HG02973 (cell line): ENCODE data around the gene RANBP10.
"Not testable (repeated sequence)": the region's sequence is repeated elsewhere in the genome, so short reads cannot be mapped to it uniquely, and the experiment has no call there.

Experiments used
- ATAC-seq: cut with Tn5 transposase; IDR thresholded peaks from one replicate; pipeline ENCODE4 v1.9.1; 2021; ENCODE audit warnings: moderate library complexity; ENCODE audit not compliant: unreplicated experiment

Gene RANBP10

DNA sequence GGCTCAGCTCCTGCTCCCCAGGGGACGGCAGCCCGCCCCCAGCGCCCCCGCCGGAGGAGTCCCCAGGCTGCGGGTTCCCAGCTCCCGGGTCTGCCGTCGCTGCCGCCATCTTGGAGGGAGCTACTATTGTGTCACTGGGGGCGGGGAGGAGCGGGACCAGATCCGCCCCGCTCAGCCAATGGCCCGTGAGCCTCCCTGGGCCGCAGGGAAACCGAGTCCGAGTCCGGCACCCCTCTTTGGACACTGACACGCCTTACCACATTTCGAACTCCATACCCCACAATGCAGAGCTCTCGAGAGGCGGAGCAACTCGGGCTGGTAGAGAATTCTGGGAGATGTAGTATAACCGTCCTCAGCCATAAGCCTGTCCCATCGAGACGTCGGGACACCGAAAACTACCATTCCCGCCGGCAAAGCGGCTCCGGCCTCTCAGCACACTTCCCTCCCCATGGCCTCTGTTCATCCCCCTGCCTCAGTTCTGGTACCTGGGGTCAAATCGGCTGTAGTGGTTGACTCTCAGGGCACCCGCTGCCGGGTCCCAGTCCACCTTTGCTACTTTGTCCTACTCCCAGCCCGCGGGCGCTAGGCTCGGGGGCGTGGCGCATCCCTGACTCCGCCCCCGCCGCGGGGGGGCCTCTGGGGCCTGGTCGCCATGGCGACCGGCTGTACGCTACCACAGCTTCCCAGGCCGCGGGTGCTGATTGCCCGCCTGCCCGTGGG lies at the start of gene RANBP10, which contains the start of gene TSNAXIP1:
Gene RANBP10, minus strand, starts transcription at position 133 of the 720 bp plus-strand sequence. Its CDS starts 24 bp downstream, at position 109.
Gene TSNAXIP1, plus strand, starts transcription at position 462 of the 720 bp plus-strand sequence. CDS start 261 bp downstream, outside the sequence.
- peak; percentile 85 for ATAC-seq

- no peak for ATAC-seq
These were observed 49.4 kb upstream of the RANBP10 start for GRCh38 chr16:67855789-67856188.

GRCh38 chr16:67853670-67854069 lies 47.3 kb upstream of the RANBP10 start:
- no peak for ATAC-seq

DNA sequence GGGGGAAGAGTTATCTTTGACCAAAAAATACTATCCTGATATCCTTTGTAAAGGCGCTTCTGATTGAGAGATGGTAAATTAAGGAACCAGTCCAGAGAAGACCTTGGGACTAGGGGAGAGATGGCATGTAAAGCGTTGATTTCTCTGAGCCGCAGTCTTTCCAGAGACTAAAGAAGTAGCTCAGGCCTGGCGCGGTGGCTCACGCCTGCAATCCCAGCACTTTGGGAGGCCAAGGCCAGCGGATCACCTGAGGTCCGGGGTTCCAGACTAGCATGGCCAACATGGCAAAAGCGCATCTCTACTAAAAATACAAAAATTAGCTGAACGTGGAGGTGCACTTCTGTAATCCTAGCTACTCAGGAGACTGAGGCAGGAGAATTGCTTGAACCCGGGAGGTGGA lies 41.8 kb upstream of the RANBP10 start:
- no peak for ATAC-seq

DNA sequence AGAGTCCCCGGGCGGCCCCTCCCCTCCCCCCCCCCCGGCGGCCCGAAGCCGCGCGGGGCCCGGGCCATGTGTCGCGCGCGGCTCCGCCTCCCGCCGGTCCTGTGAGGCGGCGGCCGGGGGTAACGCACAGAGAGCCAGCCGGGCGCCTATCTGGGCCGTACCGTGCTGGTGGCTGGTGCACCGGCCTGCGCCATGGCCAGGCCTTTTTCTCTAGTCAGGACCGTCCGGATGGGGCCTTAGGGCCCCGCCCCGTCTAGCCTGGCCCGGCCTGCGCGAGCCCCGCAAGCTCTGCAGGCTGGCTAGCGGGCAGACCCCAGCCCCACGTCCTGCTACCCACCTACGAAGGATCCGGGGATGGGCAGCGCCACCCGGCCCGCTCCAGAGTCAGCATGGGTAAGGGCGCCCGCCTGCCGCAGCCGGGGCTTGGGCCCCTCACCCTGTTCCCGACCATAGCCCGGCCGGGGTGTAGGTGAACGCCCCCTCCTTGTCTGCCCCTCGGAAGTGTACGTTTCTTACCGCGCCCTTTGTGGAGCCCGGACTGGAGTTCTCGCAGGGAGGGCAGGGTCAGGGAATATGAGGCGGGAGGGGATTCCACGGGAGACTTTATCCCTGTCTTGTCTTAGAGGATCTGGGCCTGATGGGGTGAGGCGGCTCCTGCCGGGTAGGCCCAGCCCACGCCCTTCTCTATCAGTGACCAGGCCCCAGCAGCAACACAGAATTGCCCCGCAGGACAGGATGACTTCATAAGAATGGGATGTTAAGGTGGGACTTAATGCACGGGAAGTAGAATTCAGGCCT lies 40.9 kb upstream of the RANBP10 start, which contains the start of gene CENPT:
Gene CENPT, minus strand, starts transcription at position 630 of the 798 bp plus-strand sequence. CDS start 13,834 bp downstream, outside the sequence.
- peak; percentile 35 for ATAC-seq

DNA sequence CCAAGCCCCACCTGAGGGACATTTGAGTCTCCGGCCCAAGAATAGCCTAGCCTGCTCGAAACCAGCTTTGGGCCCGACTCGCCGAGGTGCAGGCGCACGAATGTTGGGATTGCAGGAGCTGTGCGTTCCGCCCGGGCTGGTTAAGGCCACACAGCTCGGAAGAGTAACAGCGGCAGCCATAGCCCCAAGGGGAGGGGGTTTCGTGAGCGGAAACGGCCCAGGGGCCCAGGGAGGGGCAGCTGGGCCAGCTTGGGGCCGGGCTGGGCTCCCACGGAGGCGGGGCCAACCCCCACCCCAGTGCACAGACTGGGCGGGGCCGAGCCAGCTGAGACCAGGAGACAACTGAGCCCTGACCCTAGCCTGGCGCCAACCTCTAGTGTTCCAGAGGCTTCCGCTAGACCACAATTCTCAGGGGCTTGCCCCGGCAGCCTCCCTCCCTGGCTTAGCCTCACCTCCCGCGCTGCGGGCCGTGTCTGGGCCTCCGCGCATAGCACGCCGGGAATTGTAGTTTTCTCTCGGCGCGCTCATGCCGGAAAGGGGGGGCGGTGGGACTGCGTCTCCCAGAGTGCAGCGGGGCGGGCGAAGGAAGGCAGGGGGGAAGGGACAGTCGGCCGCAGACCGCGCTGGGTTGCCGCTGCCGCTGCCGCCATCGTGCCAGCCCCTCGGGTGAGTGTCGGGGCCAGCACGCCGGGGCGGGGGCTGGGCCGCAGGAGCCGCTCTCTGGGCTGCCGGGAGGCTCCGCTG lies 40.1 kb upstream of the RANBP10 start, which contains the start of gene NUTF2:
Gene NUTF2, plus strand, starts transcription at position 614 of the 744 bp plus-strand sequence. CDS start 18,198 bp downstream, outside the sequence.
- peak; percentile 49 for ATAC-seq

- ATAC-seq: no peak
These were observed 39.6 kb upstream of the RANBP10 start for GRCh38 chr16:67846063-67846319.

DNA sequence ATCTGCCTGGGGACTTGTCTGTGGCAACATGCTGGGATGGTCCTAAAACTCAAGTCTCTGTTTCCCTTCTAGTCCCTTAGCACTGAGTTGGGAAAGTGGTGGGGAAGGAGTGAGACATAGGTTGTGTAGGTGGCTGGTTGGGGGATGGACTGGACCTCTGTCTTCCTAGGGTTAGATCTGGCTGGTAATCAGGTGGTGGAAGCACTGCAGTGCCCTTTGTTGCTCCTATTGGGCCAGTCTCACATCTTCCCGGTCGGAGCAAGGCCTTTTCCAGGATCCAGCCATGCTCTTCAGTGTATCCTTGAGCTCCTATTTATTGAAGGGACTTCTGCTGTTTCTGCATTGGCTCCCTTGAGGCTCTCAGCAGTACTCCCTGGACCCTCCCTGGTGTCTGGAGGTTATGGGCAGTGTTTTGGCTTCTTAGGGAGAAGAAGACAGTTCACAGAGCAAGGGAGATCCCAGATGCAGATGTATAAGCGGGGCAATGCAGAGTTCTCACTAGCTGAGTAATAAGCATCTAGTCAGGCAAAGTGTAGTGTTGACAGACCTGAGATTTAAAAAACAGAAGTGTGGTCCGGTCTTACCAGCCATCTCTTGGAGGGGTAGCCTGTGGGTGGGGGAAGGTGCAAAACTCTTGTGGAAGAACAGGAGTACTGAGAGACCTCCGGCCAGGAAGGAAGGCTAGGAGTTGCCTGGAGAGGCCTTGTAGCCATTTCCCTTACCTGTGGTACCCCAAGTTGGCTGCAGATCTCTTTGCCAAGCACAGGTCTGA lies 39.1 kb upstream of the RANBP10 start:
- ATAC-seq: no peak

- no peak for ATAC-seq
These were observed 38.1 kb upstream of the RANBP10 start for GRCh38 chr16:67844497-67844896.

DNA sequence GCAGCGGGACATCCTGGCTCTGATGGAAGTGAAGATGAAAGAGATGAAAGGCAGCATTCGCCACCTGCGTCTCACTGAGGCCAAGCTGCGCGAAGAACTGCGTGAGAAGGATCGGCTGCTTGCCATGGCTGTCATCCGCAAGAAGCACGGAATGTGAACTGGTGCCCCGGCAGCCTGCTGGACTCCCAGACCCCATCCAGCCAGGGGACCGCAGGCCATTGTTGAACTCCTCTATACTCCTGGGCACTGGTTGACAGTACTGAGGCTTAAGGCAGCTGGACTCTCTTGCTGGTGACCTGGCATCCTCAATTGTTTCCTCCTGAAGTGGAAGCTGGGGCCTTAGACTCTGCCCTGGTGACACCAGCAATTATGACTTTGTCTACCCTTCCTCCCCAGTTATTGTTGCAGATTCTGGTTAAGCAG lies 37.0 kb upstream of the RANBP10 start:
- ATAC-seq: no peak

GRCh38 chr16:67842509-67843342 lies 36.4 kb upstream of the RANBP10 start:
- peak; percentile 0 for ATAC-seq

DNA sequence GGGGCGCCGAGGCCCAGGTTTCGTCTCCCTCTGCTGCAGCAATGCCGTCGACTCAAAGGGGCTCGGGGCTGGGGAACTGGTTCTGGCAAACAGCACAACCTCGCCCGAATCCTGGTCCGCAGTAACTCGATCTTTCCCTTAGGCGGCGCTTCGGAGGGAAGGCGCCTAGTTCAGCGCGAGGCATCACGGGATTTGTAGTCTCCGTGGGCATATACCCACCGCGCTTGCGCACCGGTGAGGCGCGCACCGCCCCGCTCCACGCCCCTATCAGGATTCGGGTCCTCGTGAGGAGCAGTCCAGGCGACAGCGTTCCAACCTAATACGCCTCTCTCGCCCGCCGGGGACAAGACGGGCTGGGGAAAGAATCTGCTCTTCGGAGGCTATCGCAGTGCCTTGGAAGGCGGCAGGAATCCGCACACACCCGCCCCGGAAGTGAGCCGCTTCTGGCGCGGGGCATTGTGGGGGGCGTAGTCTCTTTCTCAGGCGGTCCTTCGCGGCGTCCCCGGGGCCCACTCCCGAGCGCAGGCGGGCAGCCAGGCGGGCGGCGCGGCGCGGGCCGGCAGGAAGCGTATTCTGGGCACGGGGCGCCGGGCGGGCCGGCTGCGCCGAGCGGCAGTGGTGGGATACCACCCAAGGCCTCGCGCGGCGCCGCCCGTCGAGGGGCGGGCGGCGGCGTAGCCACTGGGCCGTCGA lies 35.6 kb upstream of the RANBP10 start, which contains the start of gene THAP11:
Gene THAP11, plus strand, starts transcription at position 505 of the 693 bp plus-strand sequence. CDS start 235 bp downstream, outside the sequence.
- peak; percentile 41 for ATAC-seq

GRCh38 chr16:67841198-67841815 lies 34.9 kb upstream of the RANBP10 start:
- no peak for ATAC-seq

DNA sequence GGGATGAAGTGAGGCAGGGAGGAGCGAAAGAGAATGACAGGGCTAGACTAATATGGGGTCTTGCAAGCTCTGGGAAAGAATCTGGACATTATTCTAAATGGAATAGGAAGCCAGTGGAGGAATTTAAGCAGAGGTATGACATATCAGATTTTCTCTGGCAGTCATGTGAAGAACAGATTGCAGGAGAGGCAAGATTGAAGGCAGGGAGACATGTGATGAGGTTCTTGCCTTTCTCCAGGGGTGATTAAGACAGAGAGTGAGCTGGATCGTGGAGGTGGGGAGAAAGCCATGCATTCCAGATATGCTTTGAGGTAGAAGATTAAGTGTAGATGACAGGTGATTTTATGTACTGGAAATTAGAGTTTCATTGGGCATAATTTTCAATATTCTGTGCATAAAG lies 31.5 kb upstream of the RANBP10 start:
- ATAC-seq: no peak

DNA sequence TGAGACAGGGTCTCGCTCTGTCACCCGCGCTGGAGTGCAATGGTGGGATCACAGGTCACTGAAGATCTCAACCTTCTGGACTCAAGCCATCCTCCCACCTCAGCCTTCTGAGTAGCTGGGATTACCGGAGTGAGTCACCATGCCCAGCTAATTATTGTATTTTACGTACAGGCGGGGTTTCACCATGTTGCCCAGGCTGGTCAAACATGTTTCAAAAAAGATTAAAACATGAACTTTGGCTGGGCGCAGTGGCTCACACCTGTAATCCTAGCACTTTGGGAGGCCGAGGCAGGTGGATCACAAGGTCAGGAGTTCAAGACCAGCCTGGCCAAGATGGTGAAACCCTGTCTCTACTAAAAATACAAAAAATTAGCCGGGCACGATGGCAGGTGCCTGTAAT lies 30.8 kb upstream of the RANBP10 start:
- ATAC-seq: not testable (repeated sequence)

DNA sequence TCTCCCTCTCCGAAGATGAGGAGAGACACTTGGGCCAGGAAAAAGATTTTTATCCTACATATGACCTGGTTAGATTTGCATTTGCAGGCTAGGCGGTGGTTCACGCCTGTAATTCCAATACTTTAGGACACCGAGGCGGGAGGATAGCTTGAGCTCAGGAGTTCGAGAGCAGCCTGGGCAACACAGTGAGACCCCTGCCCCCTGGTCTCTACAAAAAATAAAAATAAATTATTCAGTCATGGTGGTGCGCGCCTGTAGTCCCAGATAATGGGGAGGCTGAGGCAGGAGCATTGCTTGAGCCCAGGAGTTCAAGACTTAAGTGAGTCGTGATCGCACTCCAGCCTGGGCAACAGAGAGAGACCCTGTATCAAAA lies 27.9 kb upstream of the RANBP10 start:
- ATAC-seq: no peak

- peak; percentile 89 for ATAC-seq
These were observed 27.3 kb upstream of the RANBP10 start for GRCh38 chr16:67833415-67834241.

DNA sequence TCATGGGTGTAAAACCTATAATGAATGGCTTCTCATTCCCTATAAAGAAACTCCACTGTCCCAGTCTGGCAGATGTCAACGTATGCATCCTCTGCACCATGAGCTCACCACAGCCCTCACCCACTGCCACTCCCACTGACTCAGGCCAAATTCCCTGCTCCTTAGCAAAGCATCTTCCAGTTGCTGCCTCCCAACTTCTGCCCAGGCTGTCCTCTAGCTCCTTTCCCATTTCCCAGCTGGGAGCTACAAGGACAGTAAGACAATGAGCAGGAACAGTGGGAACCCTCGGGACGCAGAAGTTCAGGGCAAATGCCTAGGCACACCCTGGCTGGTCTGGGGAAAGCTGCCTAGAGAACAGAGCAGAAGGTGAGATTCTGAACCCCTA lies 26.7 kb upstream of the RANBP10 start:
- ATAC-seq: no peak
